22Rv1 (cell line): ENCODE results near the gene NUP93.

ENCODE experiments used
- CTCF ChIP-seq: fragments of 450-650 bp; IDR thresholded peaks from 2 replicates; pipeline ENCODE4 v1.5.1; 2017; ENCODE audit warnings: mild to moderate bottlenecking
- ZFX ChIP-seq: fragments of 450-650 bp; IDR thresholded peaks from 2 replicates; pipeline ENCODE4 v1.6.1; 2017; ENCODE audit warnings: antibody characterized with exemption, borderline replicate concordance

GRCh38 chr16:56801762-56802161 is 71.8 kb downstream of the NUP93 start:
- TF ChIP-seq CTCF (no peak), ZFX (no peak)
